ENCODE measurements around the gene PROK1. TPM values are rescaled to one million over a fixed set of nuclear protein-coding genes. Genes with fewer than 3 reads are reported as not detected.

PROK1 gene
- total RNA-seq, 1 experiment from 2014 or later: not detected

DNA sequence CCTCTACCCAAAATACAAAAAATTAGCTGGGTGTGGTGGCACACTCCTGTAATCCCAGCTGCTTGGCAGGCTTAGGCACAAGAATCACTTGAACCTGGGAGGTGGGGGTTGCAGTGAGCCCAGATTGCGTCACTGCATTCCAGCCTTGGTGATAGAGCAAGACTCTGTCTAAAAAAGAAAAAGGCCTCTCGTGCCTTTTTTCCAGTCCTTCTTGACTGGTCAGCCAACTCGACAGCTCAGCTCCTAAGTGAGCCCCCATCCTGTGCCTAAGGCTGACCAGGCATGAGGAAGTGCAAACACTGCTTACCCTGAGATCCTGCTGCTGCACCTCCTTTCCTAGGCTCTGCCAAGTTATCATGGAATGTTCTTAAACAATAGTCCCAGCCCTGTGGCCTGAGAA, 10.1 kb upstream of the PROK1 start:
- DNase-seq (no peak), ATAC-seq (no peak)
- POLR2A ChIA-PET (ENCODE audit: unreplicated experiment): interaction anchor here (0.6 kb wide), 1 partner anchor 1056 kb away, joined by 3 read pairs; no protein-coding TSS in a partner anchor
- CTCF ChIA-PET: interaction anchor here (0.6 kb wide), 1 partner anchor 30 kb away, joined by 3 read pairs; no protein-coding TSS in a partner anchor
- Histone ChIP-seq H3K4me1 (ENCODE audit: insufficient read depth, low read length) (no peaks in the 10 kb centered on the region), H3K9ac (ENCODE audit: low read length) (no peak overlapping the region), H3K4me2 (ENCODE audit: low read length) (no peak overlapping the region), H4K20me1 (ENCODE audit: low read length) (no peaks in the 10 kb centered on the region), H3K36me3 (ENCODE audit: low read depth, low read length) (no peaks in the 10 kb centered on the region), H3K27ac (ENCODE audit: low read length) (no peak overlapping the region), H3K27me3 (ENCODE audit: low read length) (no peaks in the 10 kb centered on the region), H3K4me3 (ENCODE audit: low read length) (no peak overlapping the region), H3K79me2 (ENCODE audit: low read length) (no peaks in the 10 kb centered on the region), H3F3A (ENCODE audit: low read length, unreplicated experiment) (no peaks in the 10 kb centered on the region), H3K9me2 (replicated peaks; ENCODE audit: low read length) (no peaks in the 10 kb centered on the region), H2AFZ (ENCODE audit: low read length) (no peak overlapping the region), H3K9me3 (ENCODE audit: low read length) (no peaks in the 10 kb centered on the region)
- BruUV-seq (replicated peaks): no TSS peak
- intact Hi-C loops (cut with micrococcal nuclease): no loop called here
- TF ChIP-seq EZH2phosphoT487 (IDR thresholded peaks at IDR 0.05; ENCODE audit: borderline replicate concordance, low read length): no peak
- TF ChIP-seq EZH2 (IDR thresholded peaks at IDR 0.05; ENCODE audit: low read length, unreplicated experiment): no peak
- TF ChIP-seq, protein P1, sequence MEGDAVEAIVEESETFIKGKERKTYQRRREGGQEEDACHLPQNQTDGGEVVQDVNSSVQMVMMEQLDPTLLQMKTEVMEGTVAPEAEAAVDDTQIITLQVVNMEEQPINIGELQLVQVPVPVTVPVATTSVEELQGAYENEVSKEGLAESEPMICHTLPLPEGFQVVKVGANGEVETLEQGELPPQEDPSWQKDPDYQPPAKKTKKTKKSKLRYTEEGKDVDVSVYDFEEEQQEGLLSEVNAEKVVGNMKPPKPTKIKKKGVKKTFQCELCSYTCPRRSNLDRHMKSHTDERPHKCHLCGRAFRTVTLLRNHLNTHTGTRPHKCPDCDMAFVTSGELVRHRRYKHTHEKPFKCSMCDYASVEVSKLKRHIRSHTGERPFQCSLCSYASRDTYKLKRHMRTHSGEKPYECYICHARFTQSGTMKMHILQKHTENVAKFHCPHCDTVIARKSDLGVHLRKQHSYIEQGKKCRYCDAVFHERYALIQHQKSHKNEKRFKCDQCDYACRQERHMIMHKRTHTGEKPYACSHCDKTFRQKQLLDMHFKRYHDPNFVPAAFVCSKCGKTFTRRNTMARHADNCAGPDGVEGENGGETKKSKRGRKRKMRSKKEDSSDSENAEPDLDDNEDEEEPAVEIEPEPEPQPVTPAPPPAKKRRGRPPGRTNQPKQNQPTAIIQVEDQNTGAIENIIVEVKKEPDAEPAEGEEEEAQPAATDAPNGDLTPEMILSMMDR (conservative IDR thresholded peaks at IDR 0.05; ENCODE audit: low read depth, low read length): no peak

GRCh38 chr1:110441888-110442287, 9.1 kb upstream of the PROK1 start:
- ATAC-seq (no peak), DNase-seq (no peak)
- Histone ChIP-seq H3K4me3 (ENCODE audit: low read length) (no peak overlapping the region), H3K4me2 (ENCODE audit: low read length) (no peak overlapping the region), H4K20me1 (ENCODE audit: low read length) (no peaks in the 10 kb centered on the region), H3F3A (ENCODE audit: low read length, unreplicated experiment) (no peaks in the 10 kb centered on the region), H3K9me2 (replicated peaks; ENCODE audit: low read length) (no peaks in the 10 kb centered on the region), H2AFZ (ENCODE audit: low read length) (no peak overlapping the region), H3K36me3 (ENCODE audit: low read depth, low read length) (no peaks in the 10 kb centered on the region), H3K27ac (ENCODE audit: low read length) (no peak overlapping the region), H3K4me1 (ENCODE audit: insufficient read depth, low read length) (no peaks in the 10 kb centered on the region), H3K79me2 (ENCODE audit: low read length) (no peaks in the 10 kb centered on the region), H3K9ac (ENCODE audit: low read length) (no peak overlapping the region), H3K27me3 (ENCODE audit: low read length) (peaks cover under 1% of the 10 kb centered on the region; the same call in 1 of the 2 replicates), H3K9me3 (ENCODE audit: low read length) (no peaks in the 10 kb centered on the region)
- BruUV-seq (replicated peaks): no TSS peak
- intact Hi-C loops (cut with micrococcal nuclease): no loop called here
- CTCF ChIA-PET: no interaction called here
- TF ChIP-seq, protein P1 (conservative IDR thresholded peaks at IDR 0.05; ENCODE audit: low read depth, low read length): no peak
- TF ChIP-seq EZH2 (IDR thresholded peaks at IDR 0.05; ENCODE audit: low read length, unreplicated experiment): no peak
- no peak for TF ChIP-seq EZH2phosphoT487 (IDR thresholded peaks at IDR 0.05; ENCODE audit: borderline replicate concordance, low read length)
- POLR2A ChIA-PET (ENCODE audit: unreplicated experiment): no interaction called here

DNA sequence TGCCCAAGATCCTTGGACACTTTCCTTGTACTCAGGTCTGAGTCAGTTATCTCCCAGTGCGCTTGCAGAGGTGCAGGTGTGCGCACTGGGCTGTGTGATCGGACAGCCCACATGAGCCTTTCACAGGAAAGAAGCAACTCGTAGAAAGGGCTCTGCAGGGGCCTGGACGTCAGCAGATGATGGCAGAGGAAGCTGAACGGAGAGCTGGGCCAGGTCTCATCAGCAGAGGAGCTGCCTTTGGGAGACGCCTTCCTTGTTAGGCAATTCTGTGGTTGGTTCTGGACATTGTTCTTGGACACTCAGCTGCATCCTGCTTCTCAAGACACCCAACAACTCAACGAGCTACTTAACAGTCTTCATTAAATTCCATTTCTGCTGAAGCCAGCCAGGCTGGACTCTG, 7.5 kb upstream of the PROK1 start:
- H3K9me3 ChIP-seq (ENCODE audit: low read length): no peaks in the 10 kb centered on the region
- DNase-seq (no peak), ATAC-seq (no peak)
- TF ChIP-seq, protein P1 (conservative IDR thresholded peaks at IDR 0.05; ENCODE audit: low read depth, low read length): no peak
- no peak for TF ChIP-seq EZH2phosphoT487 (IDR thresholded peaks at IDR 0.05; ENCODE audit: borderline replicate concordance, low read length)
- TF ChIP-seq EZH2 (IDR thresholded peaks at IDR 0.05; ENCODE audit: low read length, unreplicated experiment): no peak
- H3K27ac ChIP-seq (ENCODE audit: low read length): no peak overlapping the region
- no peaks in the 10 kb centered on the region for H3K79me2 ChIP-seq (ENCODE audit: low read length)
- POLR2A ChIA-PET (ENCODE audit: unreplicated experiment): no interaction called here
- no TSS peak for BruUV-seq (replicated peaks)
- no peak overlapping the region for H3K9ac ChIP-seq (ENCODE audit: low read length)
- H3K27me3 ChIP-seq (ENCODE audit: low read length): peaks cover 16% of the 10 kb centered on the region
- H3F3A ChIP-seq (ENCODE audit: low read length, unreplicated experiment): no peaks in the 10 kb centered on the region
- intact Hi-C loops (cut with micrococcal nuclease): no loop called here
- H4K20me1 ChIP-seq (ENCODE audit: low read length): no peaks in the 10 kb centered on the region
- H3K4me2 ChIP-seq (ENCODE audit: low read length): no peak overlapping the region
- no peaks in the 10 kb centered on the region for H3K36me3 ChIP-seq (ENCODE audit: low read depth, low read length)
- no peaks in the 10 kb centered on the region for H3K4me1 ChIP-seq (ENCODE audit: insufficient read depth, low read length)
- CTCF ChIA-PET: no interaction called here
- no peak overlapping the region for H3K4me3 ChIP-seq (ENCODE audit: low read length)
- no peaks in the 10 kb centered on the region for H3K9me2 ChIP-seq (replicated peaks; ENCODE audit: low read length)
- H2AFZ ChIP-seq (ENCODE audit: low read length): no peak overlapping the region
